HepG2 (cell line): ENCODE results near the gene GLYATL3. TPM values are rescaled to one million over a fixed set of nuclear protein-coding genes. Genes with fewer than 3 reads are reported as not detected.
A peak's percentile ranks its signal among the peaks of the same experiment; 100 is the strongest.

ENCODE experiments used
- ASH2L ChIP-seq: fragments of 300-600, 200-600 bp; sonication (generic); IDR thresholded peaks from 2 replicates; pipeline ENCODE4 v1.7.0; 2017; ENCODE audit warnings: low read depth, mild to moderate bottlenecking, moderate library complexity, mixed read lengths, low read length; ENCODE audit not compliant: insufficient read length
- CERS6 ChIP-seq: sonication (generic); formaldehyde crosslinking; IDR thresholded peaks from 2 replicates; pipeline ENCODE4 v1.5.0; 2020; ENCODE audit warnings: missing genetic modification reagents
- DR1 ChIP-seq: sonication (generic); formaldehyde crosslinking; IDR thresholded peaks from 2 replicates; pipeline ENCODE4 v1.8.0; 2021; ENCODE audit warnings: mild to moderate bottlenecking, missing genetic modification reagents, inconsistent platforms
- ISX ChIP-seq: sonication (generic); formaldehyde crosslinking; conservative IDR thresholded peaks from 2 replicates; pipeline ENCODE4 v1.5.0; 2020; ENCODE audit warnings: missing genetic modification reagents
- JUNB ChIP-seq: sonication (generic); formaldehyde crosslinking; IDR thresholded peaks from 2 replicates; pipeline ENCODE4 v1.8.0; 2022; ENCODE audit warnings: missing genetic modification reagents, mild to moderate bottlenecking, borderline replicate concordance
- MED1 ChIP-seq: sonication (generic); formaldehyde crosslinking; IDR thresholded peaks from 2 replicates; pipeline ENCODE4 v1.4.0; 2020; ENCODE audit warnings: missing genetic modification reagents
- MNT ChIP-seq: fragments of 450-650 bp; IDR thresholded peaks from 2 replicates; pipeline ENCODE4 v1.6.1; 2016
- PAF1 ChIP-seq: IDR thresholded peaks from 2 replicates; pipeline ENCODE4 v1.6.1; 2016; ENCODE audit warnings: missing genetic modification reagents, missing compliant biosample characterization
- PCBP1 ChIP-seq: fragments of 200-400 bp; formaldehyde crosslinking; IDR thresholded peaks from 2 replicates; pipeline ENCODE4 v1.6.1; 2017; ENCODE audit warnings: mild to moderate bottlenecking, low read depth, low read length, borderline replicate concordance
- POLR2AphosphoS5 ChIP-seq: IDR thresholded peaks from 2 replicates; pipeline ENCODE4 v1.6.1; 2012; ENCODE audit warnings: low read depth, low read length
- ZKSCAN1 ChIP-seq: fragments of 150-350 bp; IDR thresholded peaks from 2 replicates; pipeline ENCODE4 v1.6.1; 2014; ENCODE audit warnings: low read length
- ZNF292 ChIP-seq: sonication (generic); formaldehyde crosslinking; IDR thresholded peaks from 2 replicates; pipeline ENCODE4 v1.8.1; 2022; ENCODE audit warnings: mild to moderate bottlenecking, low read depth, missing genetic modification reagents, borderline replicate concordance
- ZNF33A ChIP-seq: sonication (generic); formaldehyde crosslinking; IDR thresholded peaks from 2 replicates; pipeline ENCODE4 v1.5.1; 2020; ENCODE audit warnings: missing genetic modification reagents, mild to moderate bottlenecking, moderate library complexity, borderline replicate concordance
- ZNF496 ChIP-seq: sonication (generic); formaldehyde crosslinking; IDR thresholded peaks from 2 replicates; pipeline ENCODE4 v1.8.1; 2023; ENCODE audit warnings: mild to moderate bottlenecking, moderate library complexity, missing genetic modification reagents; ENCODE audit not compliant: insufficient replicate concordance
- ZNF589 ChIP-seq: sonication (generic); formaldehyde crosslinking; conservative IDR thresholded peaks from 2 replicates; pipeline ENCODE4 v1.8.0; 2022; ENCODE audit warnings: mild to moderate bottlenecking, moderate library complexity, missing genetic modification reagents
- ZNF605 ChIP-seq: sonication (generic); formaldehyde crosslinking; IDR thresholded peaks from 2 replicates; pipeline ENCODE4 v1.8.0; 2022; ENCODE audit warnings: mild to moderate bottlenecking, missing genetic modification reagents
- ZNF639 ChIP-seq: conservative IDR thresholded peaks from 2 replicates; pipeline ENCODE4 v1.6.1; 2018; ENCODE audit warnings: missing genetic modification reagents
- ZNF652 ChIP-seq: IDR thresholded peaks from 2 replicates; pipeline ENCODE4 v1.6.1; 2016; ENCODE audit warnings: low read depth, borderline replicate concordance
- ZNF773 ChIP-seq: sonication (generic); formaldehyde crosslinking; IDR thresholded peaks from 2 replicates; pipeline ENCODE4 v1.4.0; 2020; ENCODE audit warnings: missing genetic modification reagents, borderline replicate concordance
- ZNF790 ChIP-seq: sonication (generic); formaldehyde crosslinking; IDR thresholded peaks from 2 replicates; pipeline ENCODE4 v1.8.0; 2022; ENCODE audit warnings: missing genetic modification reagents, mild to moderate bottlenecking, borderline replicate concordance
- ZNF883 ChIP-seq: sonication (generic); formaldehyde crosslinking; IDR thresholded peaks from 2 replicates; pipeline ENCODE4 v1.5.1; 2020; ENCODE audit warnings: mild to moderate bottlenecking, missing genetic modification reagents; ENCODE audit errors: not compliant biosample characterization
- polyA plus RNA-seq, 8 experiments: library from polyadenylated mRNA; depleted of rRNA in 3 of 8; stranded (reverse) in 7 of 8; unstranded in 1 of 8; fragments of >200 nt; fragmentation: Illumina TruSeq in 4 of 8; extraction: Trizol in 4 of 8; gene quantifications; 2 replicates each; pipeline versions ENCODE4 v1.2.1 to v1.2.3, GENCODE V29; 2011 to 2016; ENCODE audit warnings: low read depth in 4 of 8, missing spikeins in 1 of 8, mixed read lengths in 1 of 8; ENCODE audit not compliant: insufficient read depth in 1 of 8
- total RNA-seq, 5 experiments: library from RNA; depleted of rRNA; stranded (reverse); fragments of >200 nt; fragmentation: Illumina TruSeq; extraction: Trizol; gene quantifications; 2 replicates each; pipeline ENCODE4 v1.2.3, GENCODE V29; 2016; ENCODE audit warnings: low read depth in 1 of 5
- TF ChIP-seq, protein P1 (sequence below): sonication (generic); formaldehyde crosslinking; IDR thresholded peaks from 2 replicates; pipeline ENCODE4 v1.4.0; 2020; ENCODE audit warnings: missing genetic modification reagents, low read depth, mild to moderate bottlenecking, borderline replicate concordance
- TF ChIP-seq, protein P2 (sequence below): sonication (generic); formaldehyde crosslinking; IDR thresholded peaks from 2 replicates; pipeline ENCODE4 v1.5.0; 2020; ENCODE audit warnings: missing genetic modification reagents
- TF ChIP-seq, protein P3 (sequence below): sonication (generic); IDR thresholded peaks from 2 replicates; pipeline ENCODE4 v1.6.1; 2016; ENCODE audit warnings: low read depth, borderline replicate concordance

GLYATL3 gene
- total and polyA plus RNA-seq, 2 of the 13 experiments (the other 11 are each of a cell fraction or from before 2014, with no cell fraction given) = 0.05 TPM; not detected in 1

GRCh38 chr6:49531774-49532569 lies 32.2 kb downstream of the GLYATL3 start (continued):
- TF ChIP-seq ZNF639 (CRISPR knock-in tag) (no peak), ZKSCAN1 (no peak), ASH2L (no peak), ZNF773 (CRISPR knock-in tag) (no peak), POLR2AphosphoS5 (no peak), ZNF33A (no peak), ZNF496 (CRISPR knock-in tag) (no peak), ZNF589 (CRISPR knock-in tag) (no peak), ZNF790 (no peak), ZNF652 (CRISPR knock-in tag) (no peak), ISX (no peak), ZNF883 (CRISPR knock-in tag) (no peak), PCBP1 (no peak), PAF1 (CRISPR knock-in tag) (no peak), ZNF292 (CRISPR knock-in tag) (no peak), MED1 (CRISPR knock-in tag) (0 out of 2 replicates have a peak, but pooled peaks have one; percentile 17), MNT (no peak), ZNF605 (CRISPR knock-in tag) (no peak), JUNB (no peak), CERS6 (CRISPR knock-in tag) (no peak), DR1 (CRISPR knock-in tag) (no peak)
- TF ChIP-seq, protein P1, sequence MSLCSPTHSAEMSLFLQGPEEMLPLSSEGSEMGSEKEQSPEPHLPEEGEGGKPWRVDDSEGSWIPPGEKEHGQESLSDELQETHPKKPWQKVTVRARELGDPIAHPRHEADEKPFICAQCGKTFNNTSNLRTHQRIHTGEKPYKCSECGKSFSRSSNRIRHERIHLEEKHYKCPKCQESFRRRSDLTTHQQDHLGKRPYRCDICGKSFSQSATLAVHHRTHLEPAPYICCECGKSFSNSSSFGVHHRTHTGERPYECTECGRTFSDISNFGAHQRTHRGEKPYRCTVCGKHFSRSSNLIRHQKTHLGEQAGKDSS (CRISPR knock-in tag) = no peak
- TF ChIP-seq, protein P2, sequence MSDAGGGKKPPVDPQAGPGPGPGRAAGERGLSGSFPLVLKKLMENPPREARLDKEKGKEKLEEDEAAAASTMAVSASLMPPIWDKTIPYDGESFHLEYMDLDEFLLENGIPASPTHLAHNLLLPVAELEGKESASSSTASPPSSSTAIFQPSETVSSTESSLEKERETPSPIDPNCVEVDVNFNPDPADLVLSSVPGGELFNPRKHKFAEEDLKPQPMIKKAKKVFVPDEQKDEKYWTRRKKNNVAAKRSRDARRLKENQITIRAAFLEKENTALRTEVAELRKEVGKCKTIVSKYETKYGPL (CRISPR knock-in tag) = no peak
- TF ChIP-seq, protein P3, sequence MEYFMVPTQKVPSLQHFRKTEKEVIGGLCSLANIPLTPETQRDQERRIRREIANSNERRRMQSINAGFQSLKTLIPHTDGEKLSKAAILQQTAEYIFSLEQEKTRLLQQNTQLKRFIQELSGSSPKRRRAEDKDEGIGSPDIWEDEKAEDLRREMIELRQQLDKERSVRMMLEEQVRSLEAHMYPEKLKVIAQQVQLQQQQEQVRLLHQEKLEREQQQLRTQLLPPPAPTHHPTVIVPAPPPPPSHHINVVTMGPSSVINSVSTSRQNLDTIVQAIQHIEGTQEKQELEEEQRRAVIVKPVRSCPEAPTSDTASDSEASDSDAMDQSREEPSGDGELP = no peak
